ENCODE data around the gene SLC22A23. TPM values are rescaled to one million over a fixed set of nuclear protein-coding genes. Genes with fewer than 3 reads are reported as not detected.

Gene SLC22A23
- total and polyA plus RNA-seq, 5 experiments from 2014 or later, result 0.36 to 5.6 (median 2.8) TPM

GRCh38 chr6:3231247-3232016 is 225.4 kb downstream of the SLC22A23 start:
- Mint-ChIP-seq H3K9me3 (peaks cover 0 to 4% (median 0%) of the 10 kb centered on the region in 9 donors), H3K4me1 (peaks cover 22 to 56% (median 46%) of the 10 kb centered on the region in 4 donors), H3K4me3 (peak overlapping the region; percentile 16 to 96 (median 74)), H3K36me3 (peaks cover 0 to 3% (median 0%) of the 10 kb centered on the region in 3 donors), H3K27me3 (peaks cover 44 to 93% (median 71%) of the 10 kb centered on the region in 5 donors), H3K27ac (peak overlapping the region in 1 of 10 donors; percentile 34)
- POLR2A ChIA-PET, result interaction anchor here (0.9 kb wide), 1 partner anchor 27 kb away, joined by 3 read pairs; the partner anchor contains the start of gene PSMG4
- DNase-seq, result peak in 1 of 10 donors; percentile 7
- peak; percentile 11 for ATAC-seq

DNA sequence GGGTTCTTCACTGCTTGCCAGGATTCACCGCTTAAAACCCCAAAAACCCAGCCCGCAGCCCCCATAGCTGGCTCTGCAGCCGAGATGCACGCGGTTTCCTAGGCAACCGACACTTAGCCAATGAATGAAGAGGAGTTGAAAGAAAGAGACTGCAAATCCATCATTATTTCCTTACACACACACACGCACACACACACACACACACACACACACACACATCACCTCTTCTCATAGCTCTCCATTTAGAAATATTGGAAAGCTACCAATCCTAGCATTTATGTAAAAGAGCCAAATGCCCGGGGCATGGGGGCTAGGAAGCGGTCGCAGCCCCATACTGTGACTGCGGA is 226.0 kb downstream of the SLC22A23 start:
- Mint-ChIP-seq H3K27ac (peak overlapping the region in 1 of 10 donors; percentile 29), H3K9me3 (peaks cover 0 to 4% (median 0%) of the 10 kb centered on the region in 9 donors), H3K4me3 (peak overlapping the region; percentile 28 to 96 (median 62)), H3K27me3 (peaks cover 44 to 93% (median 69%) of the 10 kb centered on the region in 5 donors), H3K4me1 (peaks cover 22 to 58% (median 47%) of the 10 kb centered on the region in 4 donors), H3K36me3 (peaks cover 0 to 3% (median 0%) of the 10 kb centered on the region in 3 donors)
- POLR2A ChIA-PET, result interaction anchor here (0.9 kb wide), 1 partner anchor 28 kb away, joined by 3 read pairs; the partner anchor contains the start of gene PSMG4
- peak in 1 of 10 donors; percentile 10 for DNase-seq
- ATAC-seq, result no peak

- Mint-ChIP-seq H3K36me3 (peaks cover 0 to 3% (median 0%) of the 10 kb centered on the region in 3 donors), H3K27ac (no peak overlapping the region), H3K4me3 (peak overlapping the region; percentile 56 to 96 (median 79)), H3K9me3 (peaks cover 0 to 4% (median 0%) of the 10 kb centered on the region in 9 donors), H3K4me1 (peaks cover 22 to 58% (median 47%) of the 10 kb centered on the region in 4 donors), H3K27me3 (peaks cover 46 to 93% (median 68%) of the 10 kb centered on the region in 5 donors)
- ATAC-seq, result no peak
- DNase-seq, result no peak
- POLR2A ChIA-PET, result no interaction called here
Observed at GRCh38 chr6:3230256-3230882, 226.5 kb downstream of the SLC22A23 start.

- Mint-ChIP-seq H3K4me3 (peak overlapping the region; percentile 56 to 96 (median 84)), H3K27ac (peak overlapping the region in 1 of 10 donors; percentile 18), H3K36me3 (peaks cover 0 to 3% (median 0%) of the 10 kb centered on the region in 3 donors), H3K27me3 (peaks cover 46 to 87% (median 65%) of the 10 kb centered on the region in 5 donors), H3K9me3 (peaks cover 0 to 4% (median 0%) of the 10 kb centered on the region in 9 donors), H3K4me1 (peaks cover 22 to 58% (median 47%) of the 10 kb centered on the region in 4 donors)
- ATAC-seq, result peak; percentile 38 to 53
- POLR2A ChIA-PET, result interaction anchor here (1.3 to 1.4 kb wide), 2 partner anchors 9 to 30 kb away, joined by 3 read pairs; partner anchors contain the start of gene PSMG4
- DNase-seq, result peak in 2 of 10 donors; percentile 27 to 33
Observed at GRCh38 chr6:3229566-3230178, 227.2 kb downstream of the SLC22A23 start.

GRCh38 chr6:3228771-3229565 is 227.9 kb downstream of the SLC22A23 start:
- ATAC-seq, result peak; percentile 43 to 50
- DNase-seq, result peak in 8 of 10 donors; percentile 20 to 83 (median 38)
- POLR2A ChIA-PET, result interaction anchor here (1.3 to 1.4 kb wide), 2 partner anchors 9 to 31 kb away, joined by 3 read pairs; partner anchors contain the start of gene PSMG4
- Mint-ChIP-seq H3K4me1 (peaks cover 22 to 58% (median 47%) of the 10 kb centered on the region in 4 donors), H3K27me3 (peaks cover 43 to 87% (median 62%) of the 10 kb centered on the region in 5 donors), H3K4me3 (peak overlapping the region; percentile 72 to 96 (median 86)), H3K9me3 (peaks cover 0 to 4% (median 0%) of the 10 kb centered on the region in 9 donors), H3K36me3 (peaks cover 0 to 3% (median 0%) of the 10 kb centered on the region in 3 donors), H3K27ac (peak overlapping the region in 7 of 10 donors; percentile 5 to 90 (median 74))

DNA sequence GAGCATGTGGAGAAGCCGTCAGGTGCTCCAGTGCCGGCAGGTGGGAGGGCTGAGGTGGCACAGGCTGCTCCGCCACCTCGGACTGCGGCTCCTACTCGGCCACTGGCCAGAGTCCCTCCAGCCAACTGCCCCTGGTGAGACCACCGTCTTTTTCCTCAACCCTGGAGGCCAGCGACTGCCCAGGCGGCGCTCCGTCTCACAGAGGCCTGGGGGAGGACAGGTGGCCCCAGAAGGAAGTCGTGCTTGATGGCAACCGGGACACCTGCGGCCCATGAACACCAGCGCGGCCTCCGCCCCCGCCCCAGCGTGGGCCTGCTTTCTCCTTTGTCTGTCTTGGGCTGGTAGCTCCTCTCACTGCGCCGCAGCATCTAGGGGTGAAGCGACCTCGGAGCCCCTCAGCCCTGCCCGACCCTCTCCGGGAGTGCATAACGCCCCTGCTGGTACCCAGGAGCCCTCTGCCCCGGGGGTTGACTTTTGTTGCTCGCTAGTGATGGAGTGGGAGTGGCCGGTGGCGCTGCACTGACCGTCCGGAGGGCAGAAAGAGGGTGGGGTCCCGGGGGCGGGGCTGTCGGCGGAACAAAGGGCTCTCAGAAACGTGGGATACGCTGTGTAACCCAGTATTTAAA is 228.7 kb downstream of the SLC22A23 start:
- peaks cover 37 to 81% (median 59%) of the 10 kb centered on the region in 5 donors for H3K27me3 Mint-ChIP-seq
- peak overlapping the region in 2 of 10 donors; percentile 62 to 85 for H3K27ac Mint-ChIP-seq
- H3K36me3 Mint-ChIP-seq, result peaks cover 0 to 3% (median 0%) of the 10 kb centered on the region in 3 donors
- POLR2A ChIA-PET, result no interaction called here
- DNase-seq (peak in 4 of 10 donors; percentile 13 to 34 (median 33)), ATAC-seq (peak; percentile 43 to 45)
- H3K9me3 Mint-ChIP-seq, result peaks cover 0 to 4% (median 0%) of the 10 kb centered on the region in 9 donors
- H3K4me3 Mint-ChIP-seq, result peak overlapping the region; percentile 54 to 96 (median 76)
- H3K4me1 Mint-ChIP-seq, result peaks cover 22 to 58% (median 47%) of the 10 kb centered on the region in 4 donors

GRCh38 chr6:3227363-3228045 is 229.3 kb downstream of the SLC22A23 start, which contains the start of gene TUBB2B:
TUBB2B (minus strand) TSS chr6:3227653; CDS start chr6:3227543, 110 bp downstream.
- Mint-ChIP-seq H3K4me3 (peak within 1 kb of the TSS; percentile 61 to 96 (median 76)), H3K27me3 (peaks cover 32 to 74% (median 52%) of the 10 kb centered on the region in 5 donors), H3K36me3 (peaks cover 0 to 3% (median 0%) of the 10 kb centered on the region in 3 donors), H3K4me1 (peaks cover 22 to 58% (median 47%) of the 10 kb centered on the region in 4 donors), H3K27ac (peak within 1 kb of the TSS in 4 of 10 donors; percentile 29 to 85 (median 54)), H3K9me3 (peaks cover 0 to 4% (median 0%) of the 10 kb centered on the region in 9 donors)
- POLR2A ChIA-PET, result no interaction called here
- ATAC-seq (peak in 1 of 2 donors; percentile 15), DNase-seq (no peak)

GRCh38 chr6:3226481-3227362 is 230.1 kb downstream of the SLC22A23 start:
- H3K9me3 Mint-ChIP-seq, result peaks cover 0 to 7% (median 0%) of the 10 kb centered on the region in 9 donors
- H3K36me3 Mint-ChIP-seq, result peaks cover 0 to 3% (median 0%) of the 10 kb centered on the region in 3 donors
- peak in 4 of 10 donors; percentile 15 to 30 (median 22) for DNase-seq
- H3K27ac Mint-ChIP-seq, result peak overlapping the region in 3 of 10 donors; percentile 18 to 47 (median 29)
- peaks cover 20 to 53% (median 42%) of the 10 kb centered on the region in 4 donors for H3K4me1 Mint-ChIP-seq
- ATAC-seq, result peak; percentile 31 to 45
- H3K27me3 Mint-ChIP-seq, result peaks cover 26 to 67% (median 46%) of the 10 kb centered on the region in 5 donors
- POLR2A ChIA-PET, result no interaction called here
- H3K4me3 Mint-ChIP-seq, result peak overlapping the region; percentile 57 to 90 (median 74)

GRCh38 chr6:3226042-3226441 is 230.8 kb downstream of the SLC22A23 start:
- Mint-ChIP-seq H3K9me3 (peaks cover 0 to 10% (median 0%) of the 10 kb centered on the region in 9 donors), H3K4me3 (peak overlapping the region in 4 of 10 donors; percentile 50 to 80 (median 74)), H3K27ac (peak overlapping the region in 1 of 10 donors; percentile 46), H3K36me3 (peaks cover 0 to 3% (median 0%) of the 10 kb centered on the region in 3 donors), H3K27me3 (peaks cover 26 to 60% (median 41%) of the 10 kb centered on the region in 5 donors), H3K4me1 (peaks cover 17 to 46% (median 36%) of the 10 kb centered on the region in 4 donors)
- no peak for DNase-seq
- POLR2A ChIA-PET, result no interaction called here
- no peak for ATAC-seq

All from naive thymus-derived CD8-positive, alpha-beta T cell (primary cell).